Central memory CD8-positive, alpha-beta T cell (primary cell): ENCODE results near the gene ADCY4.

ENCODE experiments used
- ATAC-seq: fragments of 150-1000 bp; cut with Tn5 transposase; replicated peaks from 2 replicates; pipeline ENCODE4 v1.10.0; 2022; ENCODE audit warnings: mild to moderate bottlenecking, moderate FRiP score, moderate number of reproducible peaks; ENCODE audit not compliant: poor library complexity, severe bottlenecking; ENCODE audit errors: extremely low read depth
- DNase-seq, 2 donors: peaks; one replicate each; pipeline ENCODE4 v3.0.0; 2021; ENCODE audit warnings: low spot score in 2 of 2
- H3K27ac Mint-ChIP-seq: one replicate; pipeline ENCODE4 v1.8.0; 2022; ENCODE audit warnings: low read depth, mild to moderate bottlenecking, moderate library complexity, mixed read lengths
- H3K27me3 Mint-ChIP-seq: one replicate; pipeline ENCODE4 v1.8.0; 2022; ENCODE audit warnings: mixed read lengths
- H3K36me3 Mint-ChIP-seq: one replicate; pipeline ENCODE4 v1.8.0; 2022; ENCODE audit warnings: mild to moderate bottlenecking, moderate library complexity, mixed read lengths; ENCODE audit not compliant: insufficient read depth
- H3K4me1 Mint-ChIP-seq: one replicate; pipeline ENCODE4 v1.8.0; 2022; ENCODE audit warnings: mixed read lengths
- H3K4me3 Mint-ChIP-seq: one replicate; pipeline ENCODE4 v1.8.0; 2022; ENCODE audit warnings: mild to moderate bottlenecking, moderate library complexity, mixed read lengths
- H3K9me3 Mint-ChIP-seq: one replicate; pipeline ENCODE4 v1.8.0; 2022; ENCODE audit warnings: mixed read lengths

The ADCY4 gene

GRCh38 chr14:24334431-24335291, at the start of gene ADCY4:
ADCY4 (minus strand) TSS chr14:24335071; CDS start chr14:24334652, 419 bp downstream.
- H3K9me3 Mint-ChIP-seq, result no peaks in the 10 kb centered on the region
- ATAC-seq (no peak), DNase-seq (no peak)
- peak within 1 kb of the TSS; percentile 29 for H3K4me3 Mint-ChIP-seq
- H3K27ac Mint-ChIP-seq, result no peak within 1 kb of the TSS
- H3K27me3 Mint-ChIP-seq, result peaks cover 12% of the 10 kb centered on the region
- H3K4me1 Mint-ChIP-seq, result peaks cover 57% of the 10 kb centered on the region
- peaks cover 23% of the 10 kb centered on the region for H3K36me3 Mint-ChIP-seq

- H3K9me3 Mint-ChIP-seq, result no peaks in the 10 kb centered on the region
- no peaks in the 10 kb centered on the region for H3K36me3 Mint-ChIP-seq
- ATAC-seq (no peak), DNase-seq (no peak)
- H3K27ac Mint-ChIP-seq, result no peak overlapping the region
- no peak overlapping the region for H3K4me3 Mint-ChIP-seq
- peaks cover 7% of the 10 kb centered on the region for H3K27me3 Mint-ChIP-seq
- H3K4me1 Mint-ChIP-seq, result no peaks in the 10 kb centered on the region
Observed at GRCh38 chr14:24384169-24384568, 49.3 kb upstream of the ADCY4 start.

- DNase-seq, result no peak
- Mint-ChIP-seq H3K4me1 (no peaks in the 10 kb centered on the region), H3K9me3 (no peaks in the 10 kb centered on the region), H3K36me3 (no peaks in the 10 kb centered on the region), H3K4me3 (no peak overlapping the region), H3K27me3 (peaks cover 3% of the 10 kb centered on the region), H3K27ac (no peak overlapping the region)
- no peak for ATAC-seq
Observed at GRCh38 chr14:24382064-24382371, 47.1 kb upstream of the ADCY4 start.

GRCh38 chr14:24381363-24382063, 46.6 kb upstream of the ADCY4 start:
- H3K36me3 Mint-ChIP-seq, result no peaks in the 10 kb centered on the region
- no peak for DNase-seq
- H3K4me1 Mint-ChIP-seq, result no peaks in the 10 kb centered on the region
- H3K4me3 Mint-ChIP-seq, result no peak overlapping the region
- H3K9me3 Mint-ChIP-seq, result no peaks in the 10 kb centered on the region
- H3K27ac Mint-ChIP-seq, result no peak overlapping the region
- no peak for ATAC-seq
- H3K27me3 Mint-ChIP-seq, result peaks cover 8% of the 10 kb centered on the region

- Mint-ChIP-seq H3K27me3 (peaks cover 22% of the 10 kb centered on the region), H3K27ac (no peak overlapping the region), H3K4me1 (no peaks in the 10 kb centered on the region), H3K36me3 (no peaks in the 10 kb centered on the region), H3K4me3 (no peak overlapping the region), H3K9me3 (no peaks in the 10 kb centered on the region)
- no peak for ATAC-seq
- no peak for DNase-seq
Observed at GRCh38 chr14:24379907-24380730, 45.2 kb upstream of the ADCY4 start.

GRCh38 chr14:24378981-24379906, 44.4 kb upstream of the ADCY4 start:
- Mint-ChIP-seq H3K36me3 (no peaks in the 10 kb centered on the region), H3K27me3 (peaks cover 30% of the 10 kb centered on the region), H3K4me1 (no peaks in the 10 kb centered on the region), H3K27ac (no peak overlapping the region), H3K4me3 (no peak overlapping the region), H3K9me3 (no peaks in the 10 kb centered on the region)
- ATAC-seq, result no peak
- no peak for DNase-seq

GRCh38 chr14:24378327-24378726, 43.5 kb upstream of the ADCY4 start:
- ATAC-seq (no peak), DNase-seq (no peak)
- no peak overlapping the region for H3K27ac Mint-ChIP-seq
- peaks cover 38% of the 10 kb centered on the region for H3K27me3 Mint-ChIP-seq
- H3K4me1 Mint-ChIP-seq, result no peaks in the 10 kb centered on the region
- H3K36me3 Mint-ChIP-seq, result no peaks in the 10 kb centered on the region
- H3K4me3 Mint-ChIP-seq, result no peak overlapping the region
- no peaks in the 10 kb centered on the region for H3K9me3 Mint-ChIP-seq

- H3K4me3 Mint-ChIP-seq, result no peak overlapping the region
- H3K36me3 Mint-ChIP-seq, result no peaks in the 10 kb centered on the region
- peaks cover 38% of the 10 kb centered on the region for H3K27me3 Mint-ChIP-seq
Observed at GRCh38 chr14:24377657-24378056, 42.8 kb upstream of the ADCY4 start.

GRCh38 chr14:24377126-24377525, 42.3 kb upstream of the ADCY4 start:
- Mint-ChIP-seq H3K27me3 (peaks cover 38% of the 10 kb centered on the region), H3K4me1 (no peaks in the 10 kb centered on the region), H3K27ac (no peak overlapping the region), H3K9me3 (no peaks in the 10 kb centered on the region), H3K4me3 (no peak overlapping the region), H3K36me3 (no peaks in the 10 kb centered on the region)
- no peak for ATAC-seq
- DNase-seq, result no peak

More at GRCh38 chr14:24377657-24378056, 42.8 kb upstream of the ADCY4 start:
- H3K4me1 Mint-ChIP-seq, result no peaks in the 10 kb centered on the region
- no peak for ATAC-seq
- H3K27ac Mint-ChIP-seq, result no peak overlapping the region
- DNase-seq, result no peak
- no peaks in the 10 kb centered on the region for H3K9me3 Mint-ChIP-seq

- ATAC-seq, result no peak
- no peak overlapping the region for H3K27ac Mint-ChIP-seq
Observed at GRCh38 chr14:24376448-24377070, 41.7 kb upstream of the ADCY4 start.

GRCh38 chr14:24372701-24373416, 38.0 kb upstream of the ADCY4 start:
- DNase-seq (no peak), ATAC-seq (no peak)
- no peak overlapping the region for H3K4me3 Mint-ChIP-seq
- H3K36me3 Mint-ChIP-seq, result peaks cover 4% of the 10 kb centered on the region
- H3K27me3 Mint-ChIP-seq, result peaks cover 56% of the 10 kb centered on the region
- H3K27ac Mint-ChIP-seq, result no peak overlapping the region
- no peaks in the 10 kb centered on the region for H3K9me3 Mint-ChIP-seq
- peaks cover 12% of the 10 kb centered on the region for H3K4me1 Mint-ChIP-seq

More at GRCh38 chr14:24376448-24377070, 41.7 kb upstream of the ADCY4 start:
- no peaks in the 10 kb centered on the region for H3K4me1 Mint-ChIP-seq
- peaks cover 38% of the 10 kb centered on the region for H3K27me3 Mint-ChIP-seq
- no peak overlapping the region for H3K4me3 Mint-ChIP-seq
- H3K36me3 Mint-ChIP-seq, result peaks cover under 1% of the 10 kb centered on the region
- DNase-seq, result no peak
- no peaks in the 10 kb centered on the region for H3K9me3 Mint-ChIP-seq
